H9 (cell line): ENCODE results near the gene EIF5A. TPM values are rescaled to one million over a fixed set of nuclear protein-coding genes. Genes with fewer than 3 reads are reported as not detected.

Experiments used
- DNase-seq: peaks from one replicate; pipeline ENCODE4 v3.0.0-alpha.2; 2017
- H2AFZ ChIP-seq: one replicate; pipeline ENCODE4 v1.6.1; 2013; ENCODE audit warnings: mild to moderate bottlenecking, low read length, control low read depth, moderate library complexity
- H2AK5ac ChIP-seq: 2 replicates; pipeline ENCODE4 v1.6.1; 2013; ENCODE audit warnings: low read length, control low read depth, mixed read lengths; ENCODE audit not compliant: insufficient read length
- H2BK120ac ChIP-seq: one replicate; pipeline ENCODE4 v1.6.1; 2013; ENCODE audit warnings: low read depth, mild to moderate bottlenecking, low read length, control low read depth, inconsistent platforms; ENCODE audit not compliant: poor library complexity, severe bottlenecking
- H2BK12ac ChIP-seq: 2 replicates; pipeline ENCODE4 v1.6.1; 2013; ENCODE audit warnings: low read length, control low read depth, mixed read lengths, low read depth; ENCODE audit not compliant: insufficient read length
- H2BK15ac ChIP-seq: 2 replicates; pipeline ENCODE4 v1.6.1; 2013; ENCODE audit warnings: low read depth, low read length, control low read depth
- H2BK20ac ChIP-seq: one replicate; pipeline ENCODE4 v1.6.1; 2013; ENCODE audit warnings: low read depth, mild to moderate bottlenecking, low read length, control low read depth, inconsistent platforms; ENCODE audit not compliant: poor library complexity, severe bottlenecking
- H2BK5ac ChIP-seq: 2 replicates; pipeline ENCODE4 v1.6.1; 2013; ENCODE audit warnings: low read length, control low read depth, mixed read lengths; ENCODE audit not compliant: insufficient read length
- H3K14ac ChIP-seq: 2 replicates; pipeline ENCODE4 v1.6.1; 2013; ENCODE audit warnings: low read length, control low read depth; ENCODE audit not compliant: insufficient read depth
- H3K18ac ChIP-seq: 2 replicates; pipeline ENCODE4 v1.6.1; 2013; ENCODE audit warnings: low read depth, mild to moderate bottlenecking, mixed read lengths, low read length, control low read depth; ENCODE audit not compliant: insufficient read length
- H3K23ac ChIP-seq: 2 replicates; pipeline ENCODE4 v1.6.1; 2013; ENCODE audit warnings: low read length, control low read depth, mixed read lengths, low read depth; ENCODE audit not compliant: insufficient read length
- H3K23me2 ChIP-seq: 2 replicates; pipeline ENCODE4 v1.6.1; 2013; ENCODE audit warnings: low read depth, mild to moderate bottlenecking, mixed read lengths, low read length, control low read depth; ENCODE audit not compliant: insufficient read length, poor library complexity, severe bottlenecking
- H3K27ac ChIP-seq: 2 replicates; pipeline ENCODE4 v1.5.1; 2013; ENCODE audit warnings: low read length, control low read depth, mixed read lengths, low read depth; ENCODE audit not compliant: insufficient read length
- H3K27me3 ChIP-seq: 2 replicates; pipeline ENCODE4 v1.6.1; 2013; ENCODE audit warnings: low read length, control low read depth, inconsistent platforms; ENCODE audit not compliant: insufficient read depth
- H3K4ac ChIP-seq: 2 replicates; pipeline ENCODE4 v1.6.1; 2013; ENCODE audit warnings: low read depth, mild to moderate bottlenecking, control low read depth, inconsistent platforms, low read length, moderate library complexity
- H3K4me1 ChIP-seq: 2 replicates; pipeline ENCODE4 v1.6.1; 2013; ENCODE audit warnings: low read length, control low read depth, inconsistent platforms; ENCODE audit not compliant: insufficient read depth
- H3K4me2 ChIP-seq: 2 replicates; pipeline ENCODE4 v1.6.1; 2013; ENCODE audit warnings: low read length, control low read depth, mixed read lengths; ENCODE audit not compliant: insufficient read length, insufficient read depth
- H3K56ac ChIP-seq: 2 replicates; pipeline ENCODE4 v1.6.1; 2013; ENCODE audit warnings: low read depth, mild to moderate bottlenecking, mixed read lengths, low read length, control low read depth; ENCODE audit not compliant: insufficient read length
- H3K79me1 ChIP-seq: 2 replicates; pipeline ENCODE4 v1.6.1; 2013; ENCODE audit warnings: low read depth, mild to moderate bottlenecking, moderate library complexity, low read length, control low read depth, inconsistent platforms; ENCODE audit not compliant: insufficient read depth, poor library complexity, severe bottlenecking
- H3K79me2 ChIP-seq: 2 replicates; pipeline ENCODE4 v1.6.1; 2013; ENCODE audit warnings: low read length, control low read depth, inconsistent platforms; ENCODE audit not compliant: insufficient read depth
- H3K9ac ChIP-seq: 2 replicates; pipeline ENCODE4 v1.6.1; 2013; ENCODE audit warnings: low read length, control low read depth, mixed read lengths; ENCODE audit not compliant: insufficient read length; ENCODE audit errors: extremely low read depth
- H3K9me3 ChIP-seq: one replicate; pipeline ENCODE4 v1.6.1; 2013; ENCODE audit warnings: low read depth, low read length, inconsistent platforms; ENCODE audit not compliant: control insufficient read depth
- H3T11ph ChIP-seq: one replicate; pipeline ENCODE4 v1.6.1; 2013; ENCODE audit warnings: mild to moderate bottlenecking, low read length, control low read depth, inconsistent platforms
- H4K20me1 ChIP-seq: one replicate; pipeline ENCODE4 v1.6.1; 2013; ENCODE audit not compliant: control insufficient read depth, insufficient read length, insufficient read depth
- H4K5ac ChIP-seq: 2 replicates; pipeline ENCODE4 v1.6.1; 2013; ENCODE audit warnings: low read depth, mild to moderate bottlenecking, mixed read lengths, low read length, control low read depth; ENCODE audit not compliant: insufficient read length
- H4K8ac ChIP-seq: replicated peaks from 2 replicates; pipeline ENCODE4 v1.6.1; 2013; ENCODE audit warnings: low read length, control low read depth, mixed read lengths, low read depth; ENCODE audit not compliant: insufficient read length
- H4K91ac ChIP-seq: 2 replicates; pipeline ENCODE4 v1.6.1; 2013; ENCODE audit warnings: low read depth, mild to moderate bottlenecking, moderate library complexity, mixed read lengths, low read length, control low read depth; ENCODE audit not compliant: insufficient read length
- H3K27ac Mint-ChIP-seq, 3 experiments: 2 replicates in 2 of 3; 3 replicates in 1 of 3; pipeline ENCODE4 v1.8.0; 2020 to 2021; ENCODE audit warnings: mixed read lengths in 3 of 3, mild to moderate bottlenecking in 1 of 3, moderate library complexity in 1 of 3
- H3K27me3 Mint-ChIP-seq: 2 replicates; pipeline ENCODE4 v1.8.0; 2021; ENCODE audit warnings: low read depth, mild to moderate bottlenecking, moderate library complexity, mixed read lengths
- H3K36me3 Mint-ChIP-seq, 3 experiments: 2 replicates in 2 of 3; 3 replicates in 1 of 3; pipeline ENCODE4 v1.8.0; 2020 to 2021; ENCODE audit warnings: low read depth in 3 of 3, mixed read lengths in 3 of 3; ENCODE audit not compliant: insufficient read depth in 1 of 3
- H3K4me1 Mint-ChIP-seq, 2 experiments: 2 replicates each; pipeline ENCODE4 v1.8.0; 2020; ENCODE audit warnings: mixed read lengths in 2 of 2
- H3K4me3 Mint-ChIP-seq, 2 experiments: 2 replicates in 1 of 2; 3 replicates in 1 of 2; pipeline ENCODE4 v1.8.0; 2020 to 2021; ENCODE audit warnings: mild to moderate bottlenecking in 2 of 2, mixed read lengths in 2 of 2, moderate library complexity in 1 of 2
- H3K9me3 Mint-ChIP-seq, 2 experiments: 2 replicates in 1 of 2; 3 replicates in 1 of 2; pipeline ENCODE4 v1.8.0; 2020; ENCODE audit warnings: mild to moderate bottlenecking in 2 of 2, mixed read lengths in 2 of 2, moderate library complexity in 1 of 2
- CTCF ChIP-seq: fragments of 200-600 bp; sonication (generic); conservative IDR thresholded peaks from 3 replicates; pipeline ENCODE4 v1.8.0; 2021; ENCODE audit warnings: antibody characterized with exemption, mild to moderate bottlenecking
- WGBS: extraction: QIAGEN DNeasy Blood & Tissue Kit; methylation state at CpG from one replicate; pipeline ENCODE4 v1.1.7; 2013; ENCODE audit warnings: missing lambda C conversion rate, low lambda C conversion rate, mixed read lengths; ENCODE audit not compliant: insufficient read length; ENCODE audit errors: extremely low coverage; 5-methylcytosine and 5-hydroxymethylcytosine counted together
- total RNA-seq: library from RNA; stranded (reverse); gene quantifications from 2 replicates; pipeline ENCODE4 v1.2.1, GENCODE V29; 2021

EIF5A gene
- total RNA-seq, 1 experiment from 2014 or later: 978 TPM

DNA sequence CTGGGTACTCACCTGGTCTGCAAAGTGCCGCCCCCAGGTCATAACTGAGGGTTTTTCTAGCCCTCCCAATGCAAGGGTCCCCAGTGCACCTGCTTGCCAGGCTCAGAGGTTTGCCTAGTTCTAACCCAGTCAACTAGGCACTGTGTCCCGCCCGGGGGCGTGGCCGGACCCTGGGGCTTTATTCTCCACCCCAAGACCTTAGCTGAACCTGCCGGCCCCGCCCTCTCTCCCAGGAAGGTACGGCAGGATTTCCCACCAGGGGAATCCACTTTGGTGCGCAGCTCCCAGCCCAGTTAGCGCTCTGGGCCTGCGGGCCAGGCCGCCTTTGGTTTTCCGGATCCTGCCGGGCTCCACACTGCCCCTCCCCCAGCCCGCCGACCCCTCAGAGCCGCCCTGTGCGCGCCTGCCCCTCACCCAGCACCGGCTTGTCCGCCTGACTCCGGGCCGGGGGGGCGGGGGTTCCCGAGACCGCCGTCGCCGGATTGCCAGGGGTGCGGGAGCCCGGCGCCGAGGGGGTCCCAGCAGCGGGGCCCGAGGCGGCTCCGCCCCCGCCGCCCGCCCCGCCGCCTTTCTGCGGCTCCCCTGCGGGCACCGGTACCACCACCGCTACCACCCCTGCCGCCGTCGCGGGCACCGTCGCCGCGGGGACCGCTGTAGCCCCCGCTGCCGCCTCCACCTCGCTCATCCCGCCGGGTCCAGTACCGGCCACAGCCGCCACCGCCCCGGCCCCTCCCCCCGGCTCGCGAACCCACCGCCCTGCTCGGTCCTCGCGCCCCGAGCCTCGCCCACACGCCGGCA lies 13.4 kb upstream of the EIF5A start:
- no peak overlapping the region for H4K91ac ChIP-seq
- no peaks in the 10 kb centered on the region for H4K20me1 ChIP-seq
- H3K18ac ChIP-seq: no peak overlapping the region
- H2BK5ac ChIP-seq: no peak overlapping the region
- peaks cover 3% of the 10 kb centered on the region in 2 experiments; a peak in 3 of 5 replicates for H3K9me3 Mint-ChIP-seq
- no peak overlapping the region for H2BK120ac ChIP-seq
- H2BK15ac ChIP-seq: no peak overlapping the region
- no peak overlapping the region for H3K27ac Mint-ChIP-seq
- no CpG with 5 or more reads among the region's 75 CpGs for WGBS
- peak overlapping the region; percentile 61 to 81 for H3K4me3 Mint-ChIP-seq
- no peak overlapping the region for H4K5ac ChIP-seq
- H2BK20ac ChIP-seq: no peak overlapping the region
- H3K23me2 ChIP-seq: peaks cover 4% of the 10 kb centered on the region
- H4K8ac ChIP-seq: no peak overlapping the region
- peak overlapping the region; percentile 49 for H3K4me2 ChIP-seq
- no peaks in the 10 kb centered on the region for H3K9me3 ChIP-seq
- H3T11ph ChIP-seq: no peak overlapping the region
- no peaks in the 10 kb centered on the region for H3K79me1 ChIP-seq
- no peak overlapping the region for H3K14ac ChIP-seq
- H2AFZ ChIP-seq: no peak overlapping the region
- no peak overlapping the region for H3K4ac ChIP-seq
- no peak overlapping the region for H3K27ac ChIP-seq
- peaks cover 0 to 3% (median 0%) of the 10 kb centered on the region in 3 experiments; a peak in 2 of 7 replicates for H3K36me3 Mint-ChIP-seq
- H3K27me3 ChIP-seq: peaks cover 2% of the 10 kb centered on the region
- no peak overlapping the region for H2AK5ac ChIP-seq
- no peak for TF ChIP-seq CTCF
- H3K79me2 ChIP-seq: no peaks in the 10 kb centered on the region
- peaks cover 4% of the 10 kb centered on the region; the same call in 1 of the 2 replicates for H3K4me1 ChIP-seq
- no peak overlapping the region for H3K56ac ChIP-seq
- H2BK12ac ChIP-seq: no peak overlapping the region
- no peak overlapping the region for H3K9ac ChIP-seq
- peak; percentile 92 for DNase-seq
- H3K27me3 Mint-ChIP-seq: peaks cover 68% of the 10 kb centered on the region
- H3K4me1 Mint-ChIP-seq: peaks cover 13 to 28% of the 10 kb centered on the region in 2 experiments
- H3K23ac ChIP-seq: no peak overlapping the region
